Coronary artery (tissue), 2 donors: ENCODE measurements around the gene WDFY4.

ENCODE experiments used
- DNase-seq: peaks from one replicate; pipeline ENCODE4 v3.0.0-alpha.2; 2017; ENCODE audit warnings: low spot score
- H3K27ac ChIP-seq, 2 donors: fragments of 200-600 bp; sonication (generic); one replicate each; pipeline ENCODE4 v1.5.1; 2016 to 2019
- H3K4me3 ChIP-seq: fragments of 200-600 bp; sonication (generic); 2 replicates; pipeline ENCODE4 v1.5.1; 2016; ENCODE audit warnings: mild to moderate bottlenecking, moderate library complexity
- TF ChIP-seq, protein P1 (sequence below): fragments of 200-600 bp; sonication (generic); IDR thresholded peaks from one replicate; pipeline ENCODE4 v1.5.1; 2019; ENCODE audit warnings: antibody characterized with exemption

The WDFY4 gene

DNA sequence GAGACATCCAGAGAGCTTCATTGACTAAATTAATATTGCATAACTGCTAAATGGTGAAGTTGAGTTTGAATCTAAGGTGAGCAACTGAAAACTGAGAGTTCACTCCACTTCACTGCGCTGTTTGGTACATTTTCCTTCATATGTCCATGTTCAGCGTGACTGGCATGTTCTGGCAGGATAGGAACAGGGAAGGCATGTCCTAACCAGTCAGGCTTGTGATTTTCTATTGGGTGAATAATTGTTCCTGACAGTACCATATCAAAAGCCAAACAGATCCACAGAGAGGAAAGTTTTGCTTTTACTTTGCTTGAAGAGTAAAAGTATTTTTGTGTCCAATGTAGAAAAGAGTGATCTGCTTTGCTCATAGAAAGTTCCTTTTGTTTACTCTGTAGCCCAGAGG, 53.2 kb downstream of the WDFY4 start:
- H3K4me3 ChIP-seq, result no peak overlapping the region
- H3K27ac ChIP-seq, result no peak overlapping the region
- DNase-seq, result no peak
- TF ChIP-seq, protein P1, sequence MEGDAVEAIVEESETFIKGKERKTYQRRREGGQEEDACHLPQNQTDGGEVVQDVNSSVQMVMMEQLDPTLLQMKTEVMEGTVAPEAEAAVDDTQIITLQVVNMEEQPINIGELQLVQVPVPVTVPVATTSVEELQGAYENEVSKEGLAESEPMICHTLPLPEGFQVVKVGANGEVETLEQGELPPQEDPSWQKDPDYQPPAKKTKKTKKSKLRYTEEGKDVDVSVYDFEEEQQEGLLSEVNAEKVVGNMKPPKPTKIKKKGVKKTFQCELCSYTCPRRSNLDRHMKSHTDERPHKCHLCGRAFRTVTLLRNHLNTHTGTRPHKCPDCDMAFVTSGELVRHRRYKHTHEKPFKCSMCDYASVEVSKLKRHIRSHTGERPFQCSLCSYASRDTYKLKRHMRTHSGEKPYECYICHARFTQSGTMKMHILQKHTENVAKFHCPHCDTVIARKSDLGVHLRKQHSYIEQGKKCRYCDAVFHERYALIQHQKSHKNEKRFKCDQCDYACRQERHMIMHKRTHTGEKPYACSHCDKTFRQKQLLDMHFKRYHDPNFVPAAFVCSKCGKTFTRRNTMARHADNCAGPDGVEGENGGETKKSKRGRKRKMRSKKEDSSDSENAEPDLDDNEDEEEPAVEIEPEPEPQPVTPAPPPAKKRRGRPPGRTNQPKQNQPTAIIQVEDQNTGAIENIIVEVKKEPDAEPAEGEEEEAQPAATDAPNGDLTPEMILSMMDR, result no peak

DNA sequence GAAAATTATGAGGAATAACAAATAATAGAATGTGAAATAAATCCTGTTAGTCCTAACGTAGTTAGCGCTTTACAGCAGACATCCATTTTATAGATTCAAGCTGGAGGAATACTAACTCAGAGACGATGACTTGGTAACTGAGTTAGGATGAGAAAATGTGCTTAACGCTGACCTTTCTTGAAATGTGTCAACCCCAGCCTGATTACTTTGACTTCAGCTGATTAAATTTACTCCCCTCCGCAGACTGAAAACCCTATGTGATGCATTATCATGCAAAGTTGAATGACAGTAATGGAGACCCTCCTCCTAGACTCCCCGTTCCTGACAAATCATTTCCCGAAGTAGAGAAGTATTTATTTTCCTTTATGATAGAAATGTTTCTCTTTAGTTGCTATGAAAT, 54.5 kb downstream of the WDFY4 start:
- no peak for DNase-seq
- no peak overlapping the region for H3K27ac ChIP-seq
- TF ChIP-seq, protein P1, result no peak
- no peak overlapping the region for H3K4me3 ChIP-seq

DNA sequence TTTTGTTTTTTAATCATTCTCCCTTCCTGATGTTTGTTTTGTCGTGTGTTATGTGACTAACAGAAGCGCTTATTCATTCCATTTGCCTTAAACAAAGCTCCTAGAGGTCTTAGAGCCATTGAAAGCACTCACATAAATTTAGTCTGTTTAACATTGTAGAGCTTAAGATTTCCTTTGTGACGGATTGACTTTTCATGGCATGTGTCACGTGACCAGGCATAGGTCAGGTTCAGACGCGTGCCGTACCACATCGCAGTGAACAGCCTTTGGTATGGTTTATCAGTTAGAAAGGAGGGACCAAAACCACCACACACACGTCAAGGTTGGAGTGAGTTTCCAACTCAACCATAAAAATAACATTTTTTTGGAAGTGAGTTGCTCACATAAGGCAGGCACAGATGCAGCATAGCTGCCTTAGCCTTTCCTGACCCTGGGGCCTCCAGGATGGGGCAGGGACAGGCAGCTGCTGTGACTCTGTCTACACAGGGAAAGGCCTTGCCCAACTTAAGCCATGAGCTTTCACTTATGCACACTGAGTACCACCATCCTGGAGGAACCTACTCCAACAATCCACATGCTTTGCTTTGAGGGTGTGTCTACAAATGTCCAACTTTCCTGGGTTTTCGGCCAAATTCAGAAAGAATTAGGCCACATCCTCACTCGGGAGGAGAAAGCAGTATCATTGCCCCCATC, 55.5 kb downstream of the WDFY4 start:
- no peak overlapping the region for H3K4me3 ChIP-seq
- TF ChIP-seq, protein P1, result no peak
- no peak for DNase-seq
- no peak overlapping the region for H3K27ac ChIP-seq

DNA sequence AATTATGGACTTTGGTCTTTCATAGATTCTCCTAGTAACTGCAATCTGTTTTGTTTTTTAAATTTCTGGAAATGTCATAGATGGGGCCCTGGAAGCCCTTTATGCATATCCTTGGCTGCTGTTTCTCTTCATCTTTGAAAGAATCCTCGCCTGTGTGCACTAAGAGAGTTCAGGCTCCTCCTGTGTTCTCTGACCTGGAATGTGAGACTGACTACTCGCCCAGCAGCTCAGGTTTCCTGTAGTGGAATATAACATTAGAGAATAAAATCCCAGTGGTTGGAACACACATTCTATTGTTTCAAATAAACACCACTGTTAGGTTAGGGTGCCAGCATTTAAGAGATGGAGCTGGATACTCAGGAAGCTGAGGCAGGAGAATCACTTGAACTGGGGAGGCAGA, 56.3 kb downstream of the WDFY4 start:
- H3K4me3 ChIP-seq, result no peak overlapping the region
- no peak for DNase-seq

DNA sequence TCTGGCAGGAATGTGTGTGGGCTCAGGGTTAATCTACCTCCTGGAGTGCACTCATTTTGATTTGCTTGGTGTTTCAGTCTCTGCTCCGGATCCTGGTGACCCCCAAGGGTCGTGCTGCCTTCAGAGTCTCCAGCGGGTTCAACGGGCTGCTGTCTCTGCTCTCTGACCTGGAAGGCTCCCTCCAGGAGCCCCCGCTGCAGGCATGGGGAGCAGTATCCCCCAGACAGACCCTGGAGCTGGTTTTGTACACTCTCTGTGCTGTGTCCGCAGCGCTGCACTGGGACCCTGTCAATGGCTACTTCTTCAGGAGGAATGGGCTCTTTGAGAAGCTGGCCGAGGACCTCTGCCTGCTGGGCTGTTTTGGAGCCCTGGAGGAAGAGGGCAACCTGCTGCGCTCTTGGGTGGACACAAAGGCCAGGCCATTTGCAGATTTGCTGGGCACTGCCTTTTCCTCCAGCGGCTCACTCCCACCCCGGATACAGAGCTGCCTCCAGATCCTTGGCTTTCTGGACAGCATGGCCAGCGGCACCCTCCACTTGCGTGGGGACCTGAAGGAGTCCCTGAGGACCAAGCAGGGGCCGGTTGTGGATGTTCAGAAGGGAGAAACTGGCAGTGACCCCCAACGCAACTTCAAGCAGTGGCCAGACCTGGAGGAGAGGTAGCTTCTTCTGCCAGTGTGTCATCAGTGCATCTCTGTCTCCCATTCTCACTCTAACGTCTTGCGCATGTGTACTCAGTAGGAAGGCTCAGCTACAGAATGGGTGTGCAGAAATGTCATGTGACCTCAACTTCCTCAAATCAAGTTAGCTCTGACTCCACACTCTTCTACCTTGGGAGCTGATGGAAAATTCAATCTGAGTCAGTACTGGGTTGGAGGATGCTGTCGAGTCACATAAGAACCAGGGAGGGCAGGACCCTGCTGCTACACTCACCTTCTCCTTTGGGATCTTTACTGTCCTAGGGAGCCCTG, 58.5 kb downstream of the WDFY4 start:
- H3K4me3 ChIP-seq, result no peak overlapping the region
- TF ChIP-seq, protein P1, result no peak
- H3K27ac ChIP-seq, result no peak overlapping the region
- DNase-seq, result no peak

More for the DNA sequence above, 56.3 kb downstream of the WDFY4 start:
- H3K27ac ChIP-seq, result no peak overlapping the region
- TF ChIP-seq, protein P1, result no peak

DNA sequence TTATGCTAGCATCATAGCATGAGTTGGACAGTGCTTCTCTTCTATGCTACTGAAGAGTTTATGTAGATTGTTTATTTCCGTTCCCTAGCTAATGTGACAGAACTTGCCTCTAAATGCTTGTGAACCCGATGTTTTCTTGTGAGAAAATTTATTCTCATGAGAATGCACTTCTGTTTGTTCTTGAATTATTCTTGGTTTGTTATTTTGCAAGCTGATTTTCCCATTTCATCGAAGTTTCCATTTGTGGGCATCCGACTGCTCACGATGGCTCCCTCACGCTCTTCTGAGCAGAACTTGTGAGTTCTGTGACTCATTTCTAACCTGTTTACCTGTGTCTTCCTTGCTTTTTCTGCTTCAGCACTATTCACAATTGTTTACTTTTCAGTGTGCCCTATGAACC, 59.9 kb downstream of the WDFY4 start:
- Histone ChIP-seq H3K27ac (no peak overlapping the region), H3K4me3 (no peak overlapping the region)
- TF ChIP-seq, protein P1, result no peak
- DNase-seq, result no peak
